ENCODE data around the gene NINJ2.

NINJ2 gene

DNA sequence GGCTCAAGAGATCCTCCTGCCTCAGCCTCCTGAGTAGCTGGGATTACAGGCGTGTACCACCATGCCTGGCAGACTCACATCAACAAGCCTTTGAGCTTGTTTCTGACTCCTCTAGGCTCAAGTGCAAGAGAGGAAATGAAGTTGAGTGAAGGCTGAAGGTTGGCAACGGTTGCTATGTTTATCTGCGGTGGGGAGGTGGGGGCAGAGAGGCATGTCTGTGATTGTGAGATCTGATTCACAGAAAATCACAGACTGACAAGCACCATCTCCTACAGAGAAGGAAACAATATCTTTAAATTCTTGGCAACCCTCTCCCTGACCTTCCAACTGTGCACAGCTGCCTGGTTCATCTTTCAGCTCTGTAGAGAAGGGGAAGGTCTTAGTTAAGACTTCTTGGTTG lies 22.1 kb upstream of the NINJ2 start:
- DNase-seq (peak; percentile 62), ATAC-seq (peak; percentile 95)
- no peaks in the 10 kb centered on the region for H3K9me3 Mint-ChIP-seq
- no peak overlapping the region for H3K4me3 Mint-ChIP-seq
- H3K27me3 Mint-ChIP-seq: no peaks in the 10 kb centered on the region
- H3K27ac Mint-ChIP-seq: peak overlapping the region; percentile 87
- H3K4me1 Mint-ChIP-seq: peaks cover 43% of the 10 kb centered on the region
- H3K36me3 Mint-ChIP-seq (ENCODE audit: low read depth): no peaks in the 10 kb centered on the region

DNA sequence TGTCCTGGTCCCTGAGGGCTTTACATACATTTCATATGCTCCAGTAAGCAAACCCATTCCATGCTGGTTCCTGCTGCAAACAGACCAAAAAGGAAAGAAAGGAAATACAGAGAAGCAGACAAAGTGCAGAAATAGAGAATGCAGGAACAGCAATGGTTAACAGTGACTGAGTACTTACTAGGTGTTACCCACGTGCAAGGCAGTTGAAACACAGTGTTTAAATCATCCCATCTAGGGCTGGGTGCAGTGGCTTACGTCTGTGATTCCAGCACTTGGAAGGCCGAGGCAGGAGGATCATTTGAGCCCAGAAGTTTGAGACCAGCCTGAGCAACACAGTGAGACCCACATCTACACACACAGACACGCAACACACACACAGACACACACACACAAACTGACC lies 21.2 kb upstream of the NINJ2 start:
- DNase-seq (no peak), ATAC-seq (no peak)
- Mint-ChIP-seq H3K27me3 (no peaks in the 10 kb centered on the region), H3K27ac (peak overlapping the region; percentile 11), H3K4me3 (no peak overlapping the region), H3K4me1 (peaks cover 51% of the 10 kb centered on the region), H3K36me3 (ENCODE audit: low read depth) (no peaks in the 10 kb centered on the region), H3K9me3 (no peaks in the 10 kb centered on the region)

DNA sequence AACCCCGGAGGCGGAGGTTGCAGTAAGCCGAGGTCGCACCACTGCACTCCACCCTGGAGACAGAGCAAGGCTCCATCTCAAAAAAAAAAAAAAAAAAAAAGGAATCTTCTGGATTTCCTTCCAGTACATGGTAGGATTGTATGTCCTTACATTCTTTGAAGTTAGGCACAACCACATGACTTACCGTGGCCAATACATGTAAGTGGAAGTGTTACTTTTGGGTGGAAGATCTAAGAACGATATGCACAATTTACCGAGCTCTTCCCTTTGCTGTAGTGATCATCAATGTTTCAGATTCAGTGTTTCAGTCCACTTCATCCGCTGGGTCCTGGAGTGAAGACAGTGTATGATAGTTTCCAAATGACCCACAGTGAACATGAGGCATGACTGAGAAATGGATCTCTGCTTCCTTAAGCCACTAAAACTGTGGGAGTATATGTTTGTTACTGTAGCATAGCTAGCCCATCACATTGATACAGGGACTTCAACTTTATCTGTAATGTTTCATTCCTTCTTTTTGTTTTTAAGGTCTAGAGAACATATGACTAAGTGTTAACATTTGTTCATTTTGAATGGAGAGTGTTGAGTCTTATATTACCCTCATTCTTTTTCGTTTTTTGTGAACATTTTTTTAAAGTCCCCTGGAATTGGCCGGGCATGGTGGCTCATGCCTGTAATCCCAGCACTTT lies 18.5 kb upstream of the NINJ2 start:
- peak; percentile 6 for ATAC-seq
- Mint-ChIP-seq H3K4me3 (no peak overlapping the region), H3K27ac (peak overlapping the region; percentile 30)

DNA sequence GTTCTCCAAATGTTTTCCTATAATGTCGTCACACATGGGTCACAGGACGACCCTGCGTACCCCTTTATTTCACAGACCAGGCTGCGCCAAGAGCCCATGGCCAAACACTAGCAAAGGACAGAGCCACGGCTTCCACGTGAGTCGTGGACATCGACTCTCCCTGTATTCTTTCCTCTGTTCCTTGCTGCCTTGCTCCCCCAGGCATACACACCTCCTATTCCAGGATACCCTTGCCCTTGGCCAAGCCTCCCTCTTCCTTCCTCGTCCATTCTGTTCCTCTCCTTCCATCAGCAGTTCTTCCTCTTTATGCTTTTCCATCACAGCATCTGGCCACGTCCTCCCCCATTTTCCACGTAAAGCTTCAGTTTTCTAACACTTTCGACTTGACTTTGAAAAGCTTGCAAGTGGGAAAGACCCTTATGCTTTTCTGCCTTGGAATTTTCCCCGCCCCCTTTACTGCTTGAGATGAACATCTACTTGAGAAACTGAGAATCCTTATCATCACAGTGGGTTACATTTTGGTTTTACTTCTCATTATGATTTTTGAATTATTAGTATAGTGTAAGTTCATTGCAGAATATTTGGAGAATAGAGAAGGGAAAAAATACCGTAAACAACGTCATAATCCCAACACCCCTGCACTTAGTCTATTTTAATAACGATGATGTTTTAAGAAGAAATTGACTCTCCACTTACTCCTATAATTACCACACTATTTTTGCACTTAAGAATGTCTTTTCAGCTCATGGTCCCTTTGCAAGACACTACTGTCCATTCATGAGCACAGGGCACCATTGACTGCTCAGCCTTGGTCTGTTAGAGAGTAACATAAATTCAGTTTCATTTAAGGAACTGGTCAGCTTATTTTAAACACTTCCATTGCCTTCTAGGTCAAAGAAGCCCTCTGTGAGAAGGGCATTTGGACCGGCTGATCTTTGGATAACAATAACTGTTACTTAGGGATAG lies 15.8 kb upstream of the NINJ2 start:
- H3K4me1 Mint-ChIP-seq: peaks cover 65% of the 10 kb centered on the region
- no peaks in the 10 kb centered on the region for H3K27me3 Mint-ChIP-seq
- no peak for ATAC-seq
- peak overlapping the region; percentile 83 for H3K27ac Mint-ChIP-seq
- peak overlapping the region; percentile 44 for H3K4me3 Mint-ChIP-seq
- no peak for DNase-seq
- H3K36me3 Mint-ChIP-seq (ENCODE audit: low read depth): no peaks in the 10 kb centered on the region
- no peaks in the 10 kb centered on the region for H3K9me3 Mint-ChIP-seq

More for the DNA sequence above, 18.5 kb upstream of the NINJ2 start:
- no peak for DNase-seq
- Mint-ChIP-seq H3K9me3 (no peaks in the 10 kb centered on the region), H3K27me3 (no peaks in the 10 kb centered on the region), H3K36me3 (ENCODE audit: low read depth) (no peaks in the 10 kb centered on the region), H3K4me1 (peaks cover 71% of the 10 kb centered on the region)

DNA sequence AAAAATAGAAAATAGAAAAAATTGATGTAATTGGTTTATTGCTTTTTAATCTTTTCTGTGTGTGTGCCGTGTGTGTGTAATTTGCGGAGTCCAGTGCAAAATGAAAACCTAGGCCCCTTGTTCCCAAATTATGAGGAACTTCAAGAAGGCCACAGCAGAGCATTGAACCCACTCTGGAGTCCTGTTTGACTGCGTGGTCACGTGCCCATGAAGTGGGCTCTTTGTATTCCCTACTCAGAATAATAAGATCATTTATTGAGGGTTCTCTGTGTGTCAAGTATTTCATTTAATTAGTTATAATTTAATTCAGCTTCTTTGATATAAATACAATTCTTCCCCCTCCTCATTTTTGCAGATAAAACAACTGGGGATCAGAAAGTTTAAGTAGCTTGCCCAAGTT lies 12.3 kb upstream of the NINJ2 start:
- Mint-ChIP-seq H3K4me1 (peaks cover 85% of the 10 kb centered on the region), H3K36me3 (ENCODE audit: low read depth) (peaks cover 2% of the 10 kb centered on the region), H3K9me3 (no peaks in the 10 kb centered on the region), H3K27me3 (no peaks in the 10 kb centered on the region), H3K27ac (peak overlapping the region; percentile 54), H3K4me3 (no peak overlapping the region)
- DNase-seq: no peak
- no peak for ATAC-seq

DNA sequence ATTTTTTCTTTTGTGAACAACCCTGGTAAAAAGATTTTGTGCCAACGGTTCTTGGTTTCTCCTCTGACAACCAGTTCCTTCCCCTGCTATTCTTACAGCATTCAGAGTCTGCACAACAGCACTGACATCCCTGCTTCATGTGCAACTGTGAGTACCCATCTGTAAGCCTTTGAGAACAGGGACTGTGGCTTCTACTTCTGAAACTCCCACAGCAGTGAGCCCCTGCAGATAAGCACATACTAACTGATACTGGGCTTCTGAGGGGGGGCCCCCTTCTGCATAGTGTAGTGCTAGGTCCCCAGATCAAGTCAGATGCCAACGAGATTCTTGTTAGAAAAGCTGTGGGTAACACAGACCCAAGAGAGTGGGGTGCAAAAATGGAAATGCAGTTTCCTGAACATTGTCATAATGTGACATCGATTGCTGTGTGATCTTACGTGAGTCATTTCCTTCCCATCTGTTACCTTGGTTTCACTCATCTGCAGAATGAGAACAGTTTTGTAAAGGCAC lies 11.1 kb upstream of the NINJ2 start:
- Mint-ChIP-seq H3K9me3 (no peaks in the 10 kb centered on the region), H3K27ac (peak overlapping the region; percentile 82), H3K4me3 (peak overlapping the region; percentile 61), H3K27me3 (no peaks in the 10 kb centered on the region), H3K36me3 (ENCODE audit: low read depth) (peaks cover 2% of the 10 kb centered on the region), H3K4me1 (peaks cover 83% of the 10 kb centered on the region)
- DNase-seq (peak; percentile 78), ATAC-seq (peak; percentile 97)

DNA sequence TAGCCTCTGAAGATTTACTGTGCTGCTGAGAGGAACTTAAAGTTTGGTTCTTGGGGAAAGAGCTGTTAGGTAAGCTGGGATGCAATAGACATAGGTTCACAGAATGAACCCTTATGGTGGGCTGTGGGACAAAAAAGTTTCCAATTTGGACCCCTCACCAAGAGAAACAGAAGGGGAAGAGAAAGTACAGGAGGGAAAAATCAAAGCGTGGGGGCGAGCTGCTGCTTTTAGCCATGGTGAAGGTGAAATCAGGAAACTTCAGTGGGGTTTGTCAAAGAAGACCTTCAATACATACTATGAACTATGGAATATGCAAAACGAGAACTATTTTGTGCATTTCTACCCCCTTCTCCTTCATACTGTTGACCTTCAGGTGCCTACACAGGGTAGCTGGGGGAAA lies 10.6 kb upstream of the NINJ2 start:
- Mint-ChIP-seq H3K36me3 (ENCODE audit: low read depth) (peaks cover 2% of the 10 kb centered on the region), H3K4me3 (peak overlapping the region; percentile 61), H3K4me1 (peaks cover 83% of the 10 kb centered on the region), H3K27ac (peak overlapping the region; percentile 82), H3K9me3 (no peaks in the 10 kb centered on the region), H3K27me3 (no peaks in the 10 kb centered on the region)
- DNase-seq (no peak), ATAC-seq (peak; percentile 4)

DNA sequence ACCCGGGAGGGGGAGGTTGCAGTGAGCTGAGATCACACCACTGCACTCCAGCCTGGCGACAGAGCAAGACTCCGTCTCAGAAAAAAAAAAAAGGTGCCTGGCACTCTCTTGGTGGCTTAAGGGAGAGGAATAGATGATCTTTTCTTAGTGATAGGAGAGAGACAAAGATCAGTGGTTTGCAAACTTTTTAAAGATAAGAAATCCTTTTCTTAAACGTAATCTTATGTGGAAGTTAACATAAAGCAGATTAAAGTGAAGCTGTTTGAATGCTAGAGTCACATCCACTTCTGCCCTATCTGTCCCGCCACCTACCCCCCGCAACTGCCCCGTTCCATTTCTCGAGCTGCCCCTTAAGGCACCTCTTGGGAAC lies 6.3 kb upstream of the NINJ2 start:
- ATAC-seq (no peak), DNase-seq (no peak)
- H3K36me3 Mint-ChIP-seq (ENCODE audit: low read depth): peaks cover 2% of the 10 kb centered on the region
- H3K27me3 Mint-ChIP-seq: no peaks in the 10 kb centered on the region
- no peaks in the 10 kb centered on the region for H3K9me3 Mint-ChIP-seq
- no peak overlapping the region for H3K4me3 Mint-ChIP-seq
- peak overlapping the region; percentile 91 for H3K27ac Mint-ChIP-seq
- peaks cover 84% of the 10 kb centered on the region for H3K4me1 Mint-ChIP-seq

DNA sequence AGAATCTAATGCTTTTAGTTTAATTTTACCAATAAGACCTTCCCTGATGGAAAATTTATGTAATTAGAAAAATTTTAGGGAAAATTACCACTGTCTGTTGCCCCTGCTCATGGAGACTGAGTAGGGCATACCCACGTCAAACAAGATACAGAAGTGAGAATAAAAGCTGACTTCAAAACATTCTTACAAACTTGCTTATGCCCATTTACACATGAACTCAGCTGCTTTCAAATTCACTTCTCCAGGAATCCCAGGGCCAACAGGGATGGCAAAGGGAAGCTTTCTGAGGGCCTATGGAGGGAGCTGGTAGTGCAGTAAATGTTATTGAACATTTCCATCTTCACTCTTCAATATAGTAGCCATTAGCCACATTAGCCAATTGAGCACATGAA lies 4.8 kb upstream of the NINJ2 start:
- Mint-ChIP-seq H3K4me3 (no peak overlapping the region), H3K27me3 (no peaks in the 10 kb centered on the region), H3K4me1 (peaks cover 84% of the 10 kb centered on the region), H3K27ac (peak overlapping the region; percentile 88), H3K36me3 (ENCODE audit: low read depth) (peaks cover 2% of the 10 kb centered on the region), H3K9me3 (no peaks in the 10 kb centered on the region)
- no peak for ATAC-seq
- no peak for DNase-seq

DNA sequence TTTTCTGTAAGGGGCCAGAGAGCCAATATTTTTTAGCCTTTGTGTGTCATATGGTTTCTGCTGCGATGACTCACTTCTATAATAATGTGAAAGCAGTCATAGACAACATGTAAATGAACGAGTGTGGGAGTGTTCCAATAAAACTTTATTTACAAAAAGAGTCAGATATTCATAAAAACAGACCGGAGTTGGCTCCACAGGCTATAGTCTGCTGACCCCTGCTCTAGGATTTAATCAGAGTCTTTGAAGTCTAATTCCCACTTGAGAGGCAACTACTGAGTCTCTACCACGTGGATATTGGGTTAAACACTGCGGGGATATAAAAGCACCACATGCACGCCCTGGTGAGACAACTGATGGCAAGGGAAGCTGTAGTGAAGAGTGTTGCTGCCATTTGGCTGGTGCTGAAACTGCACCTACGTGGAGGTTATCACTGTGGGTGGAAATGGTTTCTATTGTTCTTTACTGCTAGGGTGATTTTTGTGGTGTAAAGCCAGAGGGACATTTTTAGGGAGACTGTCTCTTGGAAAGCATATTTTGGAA lies 3.6 kb upstream of the NINJ2 start:
- H3K27me3 Mint-ChIP-seq: peaks cover 2% of the 10 kb centered on the region
- peak overlapping the region; percentile 88 for H3K27ac Mint-ChIP-seq
- peak overlapping the region; percentile 55 for H3K4me3 Mint-ChIP-seq
- ATAC-seq: peak; percentile 47
- no peaks in the 10 kb centered on the region for H3K36me3 Mint-ChIP-seq (ENCODE audit: low read depth)
- H3K9me3 Mint-ChIP-seq: no peaks in the 10 kb centered on the region
- peak; percentile 46 for DNase-seq
- H3K4me1 Mint-ChIP-seq: peaks cover 82% of the 10 kb centered on the region

DNA sequence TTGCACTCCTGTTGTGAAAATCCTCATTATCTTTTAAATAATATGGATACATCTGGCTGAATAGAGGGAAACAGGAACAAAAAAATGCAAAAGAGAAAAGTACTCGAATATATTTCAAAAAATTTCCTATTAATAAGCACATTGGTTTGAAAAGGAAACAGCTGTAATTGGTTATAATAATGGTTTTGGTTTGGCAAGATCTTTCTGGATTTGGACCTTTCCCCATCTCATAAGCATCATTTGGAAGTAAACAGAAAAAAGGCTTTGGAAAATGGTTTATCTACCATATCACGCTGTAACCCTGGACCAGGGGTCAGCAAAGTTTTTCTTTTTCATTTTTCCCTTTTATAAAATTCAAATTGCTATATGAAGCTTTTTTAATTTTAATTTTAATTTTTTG lies 2.8 kb upstream of the NINJ2 start:
- Mint-ChIP-seq H3K4me1 (peaks cover 79% of the 10 kb centered on the region), H3K36me3 (ENCODE audit: low read depth) (no peaks in the 10 kb centered on the region), H3K4me3 (no peak overlapping the region), H3K27me3 (peaks cover 2% of the 10 kb centered on the region), H3K27ac (no peak overlapping the region), H3K9me3 (no peaks in the 10 kb centered on the region)
- no peak for ATAC-seq
- DNase-seq: no peak

DNA sequence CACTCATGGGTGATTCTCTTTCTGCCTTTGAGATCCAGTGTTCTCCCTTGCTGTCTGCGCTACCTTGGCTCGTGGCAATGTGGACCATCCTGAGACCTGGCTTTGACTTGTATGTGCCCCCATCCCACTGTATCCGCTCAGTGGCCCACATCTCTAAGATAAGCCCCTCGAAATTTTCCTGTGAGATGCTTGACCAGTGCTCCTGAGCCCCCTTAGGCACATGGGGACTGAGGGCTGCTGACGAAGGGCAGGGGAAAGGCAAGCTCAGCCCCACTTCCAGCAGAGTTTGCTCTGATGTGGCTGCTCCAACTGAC lies 1.5 kb upstream of the NINJ2 start:
- ATAC-seq (no peak), DNase-seq (no peak)
- Mint-ChIP-seq H3K36me3 (ENCODE audit: low read depth) (no peaks in the 10 kb centered on the region), H3K4me3 (no peak overlapping the region), H3K27me3 (peaks cover 2% of the 10 kb centered on the region), H3K9me3 (no peaks in the 10 kb centered on the region), H3K27ac (peak overlapping the region; percentile 16), H3K4me1 (peaks cover 72% of the 10 kb centered on the region)

DNA sequence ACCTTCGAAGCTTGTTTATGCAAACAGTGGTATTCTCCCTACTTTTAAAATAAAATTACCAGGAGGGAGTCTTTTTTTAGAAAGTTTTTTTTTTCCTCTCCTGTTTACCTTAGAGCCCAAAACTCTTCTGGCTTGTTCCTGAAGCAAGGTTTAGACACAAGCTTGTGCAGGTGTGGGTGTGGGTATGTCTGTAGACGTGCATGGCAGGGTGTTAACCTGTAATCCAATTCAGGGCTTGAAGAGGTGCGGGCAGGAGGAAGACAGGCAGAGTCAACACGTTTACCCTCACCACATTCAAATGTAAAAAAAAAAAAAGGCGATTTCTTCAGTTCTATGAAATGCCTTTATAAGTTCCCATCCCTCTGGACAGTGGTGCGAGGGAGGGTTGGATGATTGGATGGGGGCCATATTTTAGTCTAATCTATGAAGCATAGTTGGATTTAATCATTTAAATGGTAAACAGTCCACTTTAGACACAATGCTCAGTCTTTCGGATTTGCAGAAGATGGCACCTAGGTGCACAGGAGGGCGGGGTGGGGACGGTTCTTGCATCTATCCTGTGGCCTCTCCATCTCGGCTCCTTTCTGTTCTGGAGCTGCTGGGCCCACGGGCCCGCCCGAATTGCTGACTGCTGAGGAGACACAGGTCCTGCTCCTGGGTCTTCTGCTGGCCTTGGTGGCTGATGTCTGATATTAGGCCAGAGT lies 982 bp upstream of the NINJ2 start:
- Mint-ChIP-seq H3K27me3 (peaks cover 2% of the 10 kb centered on the region), H3K4me3 (no peak overlapping the region), H3K9me3 (no peaks in the 10 kb centered on the region), H3K36me3 (ENCODE audit: low read depth) (no peaks in the 10 kb centered on the region), H3K4me1 (peaks cover 68% of the 10 kb centered on the region), H3K27ac (no peak overlapping the region)
- DNase-seq (no peak), ATAC-seq (no peak)

DNA sequence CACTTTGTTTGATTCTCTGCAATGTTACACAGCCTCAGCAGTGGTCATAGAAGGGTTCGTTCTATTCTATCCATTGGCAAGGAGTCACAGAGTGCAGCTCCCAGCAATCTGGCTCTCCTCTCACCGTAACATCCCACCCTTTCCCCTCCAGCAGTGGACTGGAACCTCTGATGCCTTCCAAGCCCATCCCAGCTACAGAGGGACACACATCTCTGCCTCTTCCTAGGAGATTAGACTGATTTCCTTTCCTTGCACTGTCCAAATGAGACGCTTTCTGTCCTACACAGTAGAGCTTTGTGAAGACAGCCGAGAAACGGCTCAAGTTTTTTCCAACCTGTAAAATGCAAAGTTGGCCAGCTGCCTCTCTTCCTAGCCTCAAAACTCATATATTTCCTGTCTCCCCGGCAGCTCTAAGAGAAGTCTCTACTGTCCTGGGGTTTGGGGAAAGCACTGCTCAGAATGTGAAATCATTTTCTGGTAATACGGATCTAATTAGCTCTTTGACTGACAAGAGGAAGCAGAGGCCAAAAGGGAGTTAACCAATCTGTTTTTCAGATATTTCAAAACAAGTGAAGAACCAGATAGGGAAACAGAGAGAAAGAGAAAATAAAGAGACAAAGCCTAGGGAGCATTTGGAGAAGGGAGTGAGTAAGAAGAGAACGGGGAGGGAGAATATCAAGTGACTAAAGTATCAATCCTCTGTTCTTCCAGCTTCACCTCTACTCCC lies 516 bp downstream of the NINJ2 start:
- Mint-ChIP-seq H3K27me3 (peaks cover 2% of the 10 kb centered on the region), H3K4me3 (peak overlapping the region; percentile 39), H3K4me1 (peaks cover 57% of the 10 kb centered on the region), H3K36me3 (ENCODE audit: low read depth) (no peaks in the 10 kb centered on the region), H3K9me3 (no peaks in the 10 kb centered on the region), H3K27ac (peak overlapping the region; percentile 66)
- ATAC-seq (no peak), DNase-seq (no peak)

All from activated naive CD8-positive, alpha-beta T cell treated with anti-CD3 and anti-CD28 coated beads, Interleukin-2, amount 50 U/mL, for 24 hours (primary cell).